ENCODE measurements around the gene PXMP4.

The PXMP4 gene

DNA sequence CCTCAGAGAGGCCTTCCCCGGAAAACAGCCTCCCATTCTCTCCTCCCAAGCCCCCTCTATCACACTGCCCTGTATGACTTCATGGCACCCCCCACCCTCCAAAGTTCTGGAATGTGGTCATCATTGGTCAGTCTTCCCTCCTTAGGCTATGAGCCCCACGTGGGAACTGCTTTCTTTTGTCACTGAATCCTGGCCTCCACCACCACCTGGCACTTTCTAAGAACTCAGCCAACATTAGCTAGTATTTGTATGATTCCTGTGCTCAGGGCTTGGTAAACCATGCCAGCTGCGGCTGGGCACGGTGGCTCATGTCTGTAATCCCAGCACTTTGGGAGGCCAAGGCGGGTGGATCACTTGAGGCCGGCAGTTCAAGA is 25.5 kb downstream of the PXMP4 start:
- TF ChIP-seq, protein P1, sequence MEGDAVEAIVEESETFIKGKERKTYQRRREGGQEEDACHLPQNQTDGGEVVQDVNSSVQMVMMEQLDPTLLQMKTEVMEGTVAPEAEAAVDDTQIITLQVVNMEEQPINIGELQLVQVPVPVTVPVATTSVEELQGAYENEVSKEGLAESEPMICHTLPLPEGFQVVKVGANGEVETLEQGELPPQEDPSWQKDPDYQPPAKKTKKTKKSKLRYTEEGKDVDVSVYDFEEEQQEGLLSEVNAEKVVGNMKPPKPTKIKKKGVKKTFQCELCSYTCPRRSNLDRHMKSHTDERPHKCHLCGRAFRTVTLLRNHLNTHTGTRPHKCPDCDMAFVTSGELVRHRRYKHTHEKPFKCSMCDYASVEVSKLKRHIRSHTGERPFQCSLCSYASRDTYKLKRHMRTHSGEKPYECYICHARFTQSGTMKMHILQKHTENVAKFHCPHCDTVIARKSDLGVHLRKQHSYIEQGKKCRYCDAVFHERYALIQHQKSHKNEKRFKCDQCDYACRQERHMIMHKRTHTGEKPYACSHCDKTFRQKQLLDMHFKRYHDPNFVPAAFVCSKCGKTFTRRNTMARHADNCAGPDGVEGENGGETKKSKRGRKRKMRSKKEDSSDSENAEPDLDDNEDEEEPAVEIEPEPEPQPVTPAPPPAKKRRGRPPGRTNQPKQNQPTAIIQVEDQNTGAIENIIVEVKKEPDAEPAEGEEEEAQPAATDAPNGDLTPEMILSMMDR (conservative IDR thresholded peaks at IDR 0.05; ENCODE audit: low read depth, low read length), result no peak
- no peaks in the 10 kb centered on the region for H3K4me1 ChIP-seq (ENCODE audit: low read depth, poor library complexity, severe bottlenecking)
- H3K9ac ChIP-seq, result no peak overlapping the region
- no peaks in the 10 kb centered on the region for H3K36me3 ChIP-seq (ENCODE audit: insufficient read depth)
- H3K4me2 ChIP-seq, result no peak overlapping the region
- H3K79me2 ChIP-seq (ENCODE audit: insufficient read depth, low read depth), result no peaks in the 10 kb centered on the region
- H4K20me1 ChIP-seq (ENCODE audit: insufficient read depth), result no peaks in the 10 kb centered on the region
- no peaks in the 10 kb centered on the region for H3K27me3 ChIP-seq (ENCODE audit: insufficient read depth, low read depth)
- no peak overlapping the region for H3K27ac ChIP-seq
- H2AFZ ChIP-seq (ENCODE audit: low read depth), result no peak overlapping the region
- no peak overlapping the region for H3K4me3 ChIP-seq (IDR thresholded peaks at IDR 0.05; ENCODE audit: insufficient read depth, low read depth, low read length)

DNA sequence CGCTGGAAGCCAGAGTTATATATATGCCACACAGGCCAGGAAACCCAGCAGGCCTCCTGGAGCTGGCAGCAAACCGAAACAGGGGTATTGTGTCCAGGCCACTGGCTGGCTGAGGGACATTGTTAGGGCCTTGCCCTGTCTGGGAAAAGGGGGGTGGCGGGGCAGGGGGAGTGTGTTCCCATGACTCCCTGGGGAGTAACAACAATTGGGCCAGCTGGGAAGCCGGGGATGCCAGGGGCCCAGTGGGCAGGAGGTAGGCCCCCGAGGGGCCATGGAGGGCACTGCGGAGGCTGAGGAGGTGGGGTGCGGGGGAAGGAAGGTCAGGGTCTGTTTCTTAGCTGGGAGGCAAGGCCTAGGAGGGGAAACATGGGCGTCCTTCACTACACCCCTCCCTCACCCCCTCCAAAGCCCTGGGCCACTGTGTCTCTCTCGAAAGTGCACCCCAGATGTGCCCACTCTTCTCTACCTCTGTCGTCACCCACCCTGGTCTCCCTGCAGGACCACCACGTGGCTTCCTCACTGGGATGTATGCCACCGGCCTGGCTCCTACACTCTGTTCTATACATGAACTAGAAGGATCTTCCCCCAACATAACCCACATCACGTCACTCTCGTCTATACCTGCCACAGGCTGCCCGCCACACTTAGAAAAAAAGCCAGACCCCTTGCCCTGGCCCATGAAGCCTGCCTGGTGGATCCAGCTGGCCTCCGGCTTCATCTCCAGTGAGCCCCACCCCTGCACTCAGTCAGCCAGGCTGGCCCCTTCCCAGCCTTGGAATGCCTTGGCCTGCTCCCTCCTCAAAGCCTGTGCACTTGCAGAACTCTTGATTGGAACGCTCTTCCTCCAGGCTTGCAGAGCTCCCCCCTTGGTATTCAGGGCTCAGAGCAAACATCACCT is 26.1 kb downstream of the PXMP4 start:
- H2AFZ ChIP-seq (ENCODE audit: low read depth), result no peak overlapping the region
- TF ChIP-seq, protein P1 (conservative IDR thresholded peaks at IDR 0.05; ENCODE audit: low read depth, low read length), result no peak
- H3K27me3 ChIP-seq (ENCODE audit: insufficient read depth, low read depth), result no peaks in the 10 kb centered on the region
- no peaks in the 10 kb centered on the region for H4K20me1 ChIP-seq (ENCODE audit: insufficient read depth)
- H3K4me2 ChIP-seq, result no peak overlapping the region
- H3K36me3 ChIP-seq (ENCODE audit: insufficient read depth), result no peaks in the 10 kb centered on the region
- H3K79me2 ChIP-seq (ENCODE audit: insufficient read depth, low read depth), result no peaks in the 10 kb centered on the region
- H3K9ac ChIP-seq, result no peak overlapping the region
- H3K27ac ChIP-seq, result no peak overlapping the region
- peaks cover 2% of the 10 kb centered on the region for H3K4me1 ChIP-seq (ENCODE audit: low read depth, poor library complexity, severe bottlenecking)
- no peak overlapping the region for H3K4me3 ChIP-seq (IDR thresholded peaks at IDR 0.05; ENCODE audit: insufficient read depth, low read depth, low read length)

DNA sequence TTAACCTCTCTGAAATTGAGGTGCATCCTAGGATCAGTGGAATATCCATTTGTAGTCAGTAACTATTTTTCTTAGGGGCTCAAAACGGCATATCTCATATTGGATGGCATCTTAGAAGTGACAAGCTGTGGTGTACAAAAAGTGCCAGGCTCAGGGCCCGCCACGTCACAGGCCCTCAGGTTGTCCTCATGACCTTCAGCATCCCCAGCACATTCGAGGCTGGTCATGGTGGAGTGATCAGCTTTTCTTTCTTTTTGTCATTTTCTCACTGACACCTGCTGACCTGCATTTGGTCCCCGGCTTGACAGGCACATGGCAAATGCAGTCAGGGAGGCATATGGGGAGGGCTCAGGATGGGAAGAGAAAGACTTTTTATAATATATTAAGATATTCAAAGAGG is 26.8 kb downstream of the PXMP4 start:
- Histone ChIP-seq H2AFZ (ENCODE audit: low read depth) (no peak overlapping the region), H3K4me1 (ENCODE audit: low read depth, poor library complexity, severe bottlenecking) (peaks cover 9% of the 10 kb centered on the region), H3K9ac (no peak overlapping the region), H4K20me1 (ENCODE audit: insufficient read depth) (no peaks in the 10 kb centered on the region), H3K27me3 (ENCODE audit: insufficient read depth, low read depth) (no peaks in the 10 kb centered on the region), H3K4me3 (IDR thresholded peaks at IDR 0.05; ENCODE audit: insufficient read depth, low read depth, low read length) (no peak overlapping the region), H3K79me2 (ENCODE audit: insufficient read depth, low read depth) (no peaks in the 10 kb centered on the region), H3K4me2 (no peak overlapping the region), H3K27ac (no peak overlapping the region), H3K36me3 (ENCODE audit: insufficient read depth) (no peaks in the 10 kb centered on the region)
- TF ChIP-seq, protein P1 (conservative IDR thresholded peaks at IDR 0.05; ENCODE audit: low read depth, low read length), result no peak

DNA sequence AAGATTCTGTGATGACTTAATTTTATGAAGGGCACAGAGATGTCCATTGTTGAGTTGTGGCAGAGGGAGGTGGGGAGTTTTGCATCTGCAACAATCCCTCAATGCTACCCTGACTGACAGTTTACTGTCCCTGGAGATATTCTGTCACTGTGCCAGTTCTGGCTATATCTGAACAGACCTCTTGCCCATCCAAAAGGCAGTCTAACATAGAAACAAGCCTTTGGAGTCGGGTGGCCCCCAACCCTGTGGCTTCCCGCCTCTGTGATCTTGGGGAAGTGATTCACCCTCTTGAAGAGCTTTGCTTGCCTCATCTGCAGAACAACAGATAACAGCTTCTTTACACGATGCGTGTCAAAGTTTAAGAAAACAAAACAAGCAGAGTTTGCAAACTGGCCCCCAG is 30.1 kb downstream of the PXMP4 start:
- Histone ChIP-seq H3K4me1 (ENCODE audit: low read depth, poor library complexity, severe bottlenecking) (peaks cover 27% of the 10 kb centered on the region), H3K4me3 (IDR thresholded peaks at IDR 0.05; ENCODE audit: insufficient read depth, low read depth, low read length) (no peak overlapping the region), H3K27me3 (ENCODE audit: insufficient read depth, low read depth) (no peaks in the 10 kb centered on the region), H3K79me2 (ENCODE audit: insufficient read depth, low read depth) (peaks cover 6% of the 10 kb centered on the region), H4K20me1 (ENCODE audit: insufficient read depth) (peaks cover 1% of the 10 kb centered on the region; the same call in 1 of the 2 replicates), H3K27ac (no peak overlapping the region), H3K36me3 (ENCODE audit: insufficient read depth) (no peaks in the 10 kb centered on the region), H2AFZ (ENCODE audit: low read depth) (no peak overlapping the region), H3K4me2 (no peak overlapping the region), H3K9ac (no peak overlapping the region)
- TF ChIP-seq, protein P1 (conservative IDR thresholded peaks at IDR 0.05; ENCODE audit: low read depth, low read length), result no peak
